ENCODE measurements around the gene ABTB1.

Gene ABTB1

DNA sequence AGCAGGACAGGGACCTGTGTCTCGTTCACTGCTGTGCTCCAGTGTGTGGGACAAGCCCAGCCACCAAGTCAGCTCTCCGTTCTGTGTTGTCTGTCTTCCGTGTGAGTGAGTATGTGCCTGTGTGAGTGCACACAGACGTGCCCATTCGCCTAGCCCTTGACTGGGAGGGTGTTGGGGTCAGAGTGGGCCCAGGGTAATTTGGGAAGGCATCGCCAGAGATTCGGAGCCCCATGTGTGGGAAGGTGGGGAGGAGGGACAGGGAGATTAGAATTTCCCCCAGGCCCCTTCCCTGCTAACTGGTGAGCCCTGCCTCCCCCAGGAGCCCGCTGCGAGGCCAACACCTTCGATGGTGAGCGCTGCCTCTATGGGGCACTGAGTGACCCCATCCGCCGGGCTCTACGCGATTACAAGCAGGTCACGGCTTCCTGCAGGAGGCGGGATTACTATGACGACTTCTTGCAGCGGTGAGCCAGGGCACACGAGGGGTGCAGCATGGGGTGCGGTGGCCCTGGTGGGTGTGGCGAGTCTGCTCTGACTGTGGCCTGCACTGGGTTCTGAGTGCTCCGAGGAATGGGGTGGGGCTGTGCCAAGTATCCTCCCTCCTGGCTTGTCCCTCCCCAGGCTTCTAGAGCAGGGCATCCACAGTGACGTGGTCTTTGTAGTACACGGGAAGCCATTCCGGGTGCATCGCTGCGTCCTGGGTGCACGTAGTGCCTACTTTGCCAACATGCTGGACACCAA, 3.1 kb downstream of the ABTB1 start:
- no peak for DNase-seq (ENCODE audit: extremely low read depth, insufficient read length)
- no peaks in the 10 kb centered on the region for H3K36me3 ChIP-seq (ENCODE audit: control insufficient read depth, insufficient read depth, low read length)
- TF ChIP-seq, protein P1, sequence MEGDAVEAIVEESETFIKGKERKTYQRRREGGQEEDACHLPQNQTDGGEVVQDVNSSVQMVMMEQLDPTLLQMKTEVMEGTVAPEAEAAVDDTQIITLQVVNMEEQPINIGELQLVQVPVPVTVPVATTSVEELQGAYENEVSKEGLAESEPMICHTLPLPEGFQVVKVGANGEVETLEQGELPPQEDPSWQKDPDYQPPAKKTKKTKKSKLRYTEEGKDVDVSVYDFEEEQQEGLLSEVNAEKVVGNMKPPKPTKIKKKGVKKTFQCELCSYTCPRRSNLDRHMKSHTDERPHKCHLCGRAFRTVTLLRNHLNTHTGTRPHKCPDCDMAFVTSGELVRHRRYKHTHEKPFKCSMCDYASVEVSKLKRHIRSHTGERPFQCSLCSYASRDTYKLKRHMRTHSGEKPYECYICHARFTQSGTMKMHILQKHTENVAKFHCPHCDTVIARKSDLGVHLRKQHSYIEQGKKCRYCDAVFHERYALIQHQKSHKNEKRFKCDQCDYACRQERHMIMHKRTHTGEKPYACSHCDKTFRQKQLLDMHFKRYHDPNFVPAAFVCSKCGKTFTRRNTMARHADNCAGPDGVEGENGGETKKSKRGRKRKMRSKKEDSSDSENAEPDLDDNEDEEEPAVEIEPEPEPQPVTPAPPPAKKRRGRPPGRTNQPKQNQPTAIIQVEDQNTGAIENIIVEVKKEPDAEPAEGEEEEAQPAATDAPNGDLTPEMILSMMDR (IDR thresholded peaks at IDR 0.05; ENCODE audit: insufficient read depth, low read length, poor library complexity, severe bottlenecking), result no peak
- H3K27me3 ChIP-seq (replicated peaks; ENCODE audit: control insufficient read depth, insufficient read depth, low read length), result no peaks in the 10 kb centered on the region
- H3K4me3 ChIP-seq (replicated peaks; ENCODE audit: low read depth, low read length), result no peak overlapping the region

DNA sequence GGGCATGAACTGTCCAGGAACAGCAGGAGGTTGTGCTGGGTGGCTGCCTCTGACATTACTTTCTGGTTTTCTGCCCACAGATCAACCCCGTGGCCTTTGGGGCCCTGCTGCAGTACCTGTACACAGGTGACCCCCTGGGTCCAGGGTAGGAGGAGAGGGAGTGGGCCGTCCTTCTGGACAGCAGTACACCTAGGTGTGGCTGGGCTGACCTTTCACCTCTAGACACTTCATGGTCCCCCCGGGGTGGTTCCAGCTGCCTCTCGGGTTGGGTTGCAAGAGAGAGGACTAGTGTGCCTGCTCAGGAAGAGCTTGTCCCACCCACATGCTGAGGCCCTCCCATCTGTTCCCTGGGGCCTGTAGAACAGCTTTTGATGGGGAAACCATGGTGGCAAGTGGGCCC, 3.7 kb downstream of the ABTB1 start:
- TF ChIP-seq, protein P1 (IDR thresholded peaks at IDR 0.05; ENCODE audit: insufficient read depth, low read length, poor library complexity, severe bottlenecking), result no peak
- Histone ChIP-seq H3K4me3 (replicated peaks; ENCODE audit: low read depth, low read length) (no peak overlapping the region), H3K36me3 (ENCODE audit: control insufficient read depth, insufficient read depth, low read length) (no peaks in the 10 kb centered on the region), H3K27me3 (replicated peaks; ENCODE audit: control insufficient read depth, insufficient read depth, low read length) (no peaks in the 10 kb centered on the region)
- DNase-seq (ENCODE audit: extremely low read depth, insufficient read length), result no peak

DNA sequence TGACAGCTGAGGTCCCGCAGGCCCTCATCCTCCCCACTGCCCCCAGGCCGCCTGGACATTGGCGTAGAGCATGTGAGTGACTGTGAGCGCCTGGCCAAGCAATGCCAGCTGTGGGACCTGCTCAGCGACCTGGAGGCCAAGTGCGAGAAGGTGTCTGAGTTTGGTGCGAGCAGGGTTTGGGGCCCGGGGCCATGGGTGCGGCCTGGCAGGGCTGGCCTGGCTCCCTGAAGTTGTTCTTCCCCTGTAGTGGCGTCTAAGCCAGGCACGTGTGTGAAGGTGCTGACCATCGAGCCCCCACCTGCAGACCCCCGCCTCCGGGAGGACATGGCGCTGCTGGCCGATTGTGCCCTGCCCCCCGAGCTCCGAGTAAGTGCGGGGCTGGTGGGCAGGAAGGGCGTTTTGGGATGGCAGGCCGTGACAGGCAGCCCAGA, 4.2 kb downstream of the ABTB1 start:
- TF ChIP-seq, protein P1 (IDR thresholded peaks at IDR 0.05; ENCODE audit: insufficient read depth, low read length, poor library complexity, severe bottlenecking), result no peak
- Histone ChIP-seq H3K36me3 (ENCODE audit: control insufficient read depth, insufficient read depth, low read length) (no peaks in the 10 kb centered on the region), H3K27me3 (replicated peaks; ENCODE audit: control insufficient read depth, insufficient read depth, low read length) (no peaks in the 10 kb centered on the region), H3K4me3 (replicated peaks; ENCODE audit: low read depth, low read length) (no peak overlapping the region)
- DNase-seq (ENCODE audit: extremely low read depth, insufficient read length), result no peak

DNA sequence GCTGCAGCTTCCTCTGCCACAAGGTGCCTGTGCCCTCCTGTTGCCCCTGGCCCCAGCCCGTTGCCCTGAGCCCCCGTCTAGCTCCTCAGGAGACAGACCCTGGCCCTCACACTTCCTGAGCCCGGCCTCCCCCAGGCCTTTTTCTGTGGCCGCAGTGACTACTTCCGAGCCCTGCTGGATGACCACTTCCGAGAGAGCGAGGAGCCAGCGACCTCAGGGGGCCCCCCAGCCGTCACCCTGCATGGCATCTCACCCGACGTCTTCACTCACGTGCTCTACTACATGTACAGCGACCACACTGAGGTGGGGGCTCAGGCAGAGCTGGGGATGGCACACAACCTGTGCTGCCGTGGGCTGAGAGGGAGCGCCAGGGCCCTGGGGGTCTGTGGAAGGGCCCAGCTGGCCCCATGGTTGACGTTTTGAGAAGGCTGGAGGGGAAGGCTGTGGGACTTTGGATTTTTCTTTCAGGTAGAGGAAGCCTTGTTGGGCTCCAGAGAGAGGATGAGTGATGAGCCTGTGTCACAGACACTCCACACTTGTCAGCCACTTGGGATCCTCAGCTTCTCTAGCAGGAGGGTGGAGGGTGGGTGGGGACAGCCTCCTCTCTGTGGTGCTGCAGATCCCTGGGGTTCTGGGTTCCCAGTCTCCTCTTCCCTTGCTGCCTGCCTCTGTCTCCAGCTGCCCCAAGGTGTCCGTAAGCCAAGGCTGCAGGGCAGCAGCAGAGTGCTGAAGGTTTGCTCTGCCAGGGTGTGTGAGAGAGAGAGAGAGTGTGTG, 5.0 kb downstream of the ABTB1 start:
- Histone ChIP-seq H3K27me3 (replicated peaks; ENCODE audit: control insufficient read depth, insufficient read depth, low read length) (no peaks in the 10 kb centered on the region), H3K36me3 (ENCODE audit: control insufficient read depth, insufficient read depth, low read length) (no peaks in the 10 kb centered on the region), H3K4me3 (replicated peaks; ENCODE audit: low read depth, low read length) (no peak overlapping the region)
- no peak for DNase-seq (ENCODE audit: extremely low read depth, insufficient read length)
- TF ChIP-seq, protein P1 (IDR thresholded peaks at IDR 0.05; ENCODE audit: insufficient read depth, low read length, poor library complexity, severe bottlenecking), result no peak

DNA sequence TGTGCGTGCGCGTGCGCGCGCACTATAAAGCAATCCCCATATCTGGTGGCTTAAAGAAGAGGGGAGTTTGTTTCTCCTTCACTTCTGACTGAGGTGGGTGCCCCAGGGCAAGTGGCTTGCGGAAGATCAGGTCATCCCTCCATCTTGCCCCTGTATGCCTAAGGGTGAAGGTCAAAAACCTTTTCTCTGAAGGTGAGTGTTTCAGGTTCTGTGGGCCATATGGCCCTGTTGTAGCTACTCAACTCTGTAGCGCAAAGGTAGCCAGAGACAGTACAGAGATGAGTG, 5.5 kb downstream of the ABTB1 start:
- Histone ChIP-seq H3K36me3 (ENCODE audit: control insufficient read depth, insufficient read depth, low read length) (no peaks in the 10 kb centered on the region), H3K4me3 (replicated peaks; ENCODE audit: low read depth, low read length) (no peak overlapping the region), H3K27me3 (replicated peaks; ENCODE audit: control insufficient read depth, insufficient read depth, low read length) (no peaks in the 10 kb centered on the region)
- TF ChIP-seq, protein P1 (IDR thresholded peaks at IDR 0.05; ENCODE audit: insufficient read depth, low read length, poor library complexity, severe bottlenecking), result no peak
- DNase-seq (ENCODE audit: extremely low read depth, insufficient read length), result no peak
